ENCODE results near the gene FUT6.
"Not testable (repeated sequence)": the region's sequence is repeated elsewhere in the genome, so short reads cannot be mapped to it uniquely, and the experiment has no call there.

FUT6 gene

GRCh38 chr19:5839065-5840017 is at the start of gene FUT6:
Gene FUT6 (minus strand): TSS chr19:5839702. CDS start chr19:5832567, 7,135 bp downstream.
- no peak within 1 kb of the TSS for H3K4me3 ChIP-seq (replicated peaks; ENCODE audit: low read depth, low read length)
- H3K36me3 ChIP-seq (ENCODE audit: control insufficient read depth, insufficient read depth, low read length), result no peaks in the 10 kb centered on the region
- TF ChIP-seq, protein P1, sequence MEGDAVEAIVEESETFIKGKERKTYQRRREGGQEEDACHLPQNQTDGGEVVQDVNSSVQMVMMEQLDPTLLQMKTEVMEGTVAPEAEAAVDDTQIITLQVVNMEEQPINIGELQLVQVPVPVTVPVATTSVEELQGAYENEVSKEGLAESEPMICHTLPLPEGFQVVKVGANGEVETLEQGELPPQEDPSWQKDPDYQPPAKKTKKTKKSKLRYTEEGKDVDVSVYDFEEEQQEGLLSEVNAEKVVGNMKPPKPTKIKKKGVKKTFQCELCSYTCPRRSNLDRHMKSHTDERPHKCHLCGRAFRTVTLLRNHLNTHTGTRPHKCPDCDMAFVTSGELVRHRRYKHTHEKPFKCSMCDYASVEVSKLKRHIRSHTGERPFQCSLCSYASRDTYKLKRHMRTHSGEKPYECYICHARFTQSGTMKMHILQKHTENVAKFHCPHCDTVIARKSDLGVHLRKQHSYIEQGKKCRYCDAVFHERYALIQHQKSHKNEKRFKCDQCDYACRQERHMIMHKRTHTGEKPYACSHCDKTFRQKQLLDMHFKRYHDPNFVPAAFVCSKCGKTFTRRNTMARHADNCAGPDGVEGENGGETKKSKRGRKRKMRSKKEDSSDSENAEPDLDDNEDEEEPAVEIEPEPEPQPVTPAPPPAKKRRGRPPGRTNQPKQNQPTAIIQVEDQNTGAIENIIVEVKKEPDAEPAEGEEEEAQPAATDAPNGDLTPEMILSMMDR (IDR thresholded peaks at IDR 0.05; ENCODE audit: insufficient read depth, low read length, poor library complexity, severe bottlenecking), result no peak
- no peaks in the 10 kb centered on the region for H3K27me3 ChIP-seq (replicated peaks; ENCODE audit: control insufficient read depth, insufficient read depth, low read length)
- no peak for DNase-seq (ENCODE audit: extremely low read depth, insufficient read length)

DNA sequence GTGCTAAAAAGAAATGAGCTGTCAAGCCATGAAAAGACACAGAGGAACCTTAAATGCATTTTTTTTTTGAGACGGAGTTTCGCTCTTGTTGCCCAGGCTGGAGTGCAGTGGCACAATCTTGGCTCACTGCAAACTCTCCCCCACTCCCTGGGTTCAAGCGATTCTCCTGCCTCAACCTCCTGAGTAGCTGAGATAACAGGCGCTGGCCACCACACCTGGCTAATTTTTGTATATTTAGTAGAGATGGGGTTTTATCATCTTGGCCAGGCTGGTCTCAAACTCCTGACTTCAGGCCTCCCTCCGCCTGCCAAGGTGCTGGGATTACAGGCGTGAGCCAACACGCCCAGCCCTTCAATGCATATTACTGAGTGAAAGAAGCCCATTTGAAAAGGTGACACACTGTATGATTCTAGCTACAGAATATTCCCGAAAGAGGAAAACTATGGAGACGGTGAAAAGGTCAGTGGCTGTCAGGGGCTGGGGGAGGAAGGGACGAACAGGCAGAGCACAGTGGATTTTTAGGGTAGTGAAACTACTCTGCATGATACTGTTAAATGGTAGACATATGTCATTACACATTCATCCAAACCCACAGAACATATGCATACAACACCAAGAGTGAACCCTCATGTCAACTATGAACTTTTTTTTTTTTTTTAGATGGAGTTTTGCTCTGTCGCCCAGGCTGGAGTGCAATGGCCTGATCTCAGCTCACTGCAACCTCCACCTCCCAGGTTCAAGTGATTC is 44.7 kb upstream of the FUT6 start:
- not testable (repeated sequence) for DNase-seq (ENCODE audit: extremely low read depth, insufficient read length); H3K4me3 ChIP-seq (replicated peaks; ENCODE audit: low read depth, low read length); H3K36me3 ChIP-seq (ENCODE audit: control insufficient read depth, insufficient read depth, low read length); H3K27me3 ChIP-seq (replicated peaks; ENCODE audit: control insufficient read depth, insufficient read depth, low read length)

DNA sequence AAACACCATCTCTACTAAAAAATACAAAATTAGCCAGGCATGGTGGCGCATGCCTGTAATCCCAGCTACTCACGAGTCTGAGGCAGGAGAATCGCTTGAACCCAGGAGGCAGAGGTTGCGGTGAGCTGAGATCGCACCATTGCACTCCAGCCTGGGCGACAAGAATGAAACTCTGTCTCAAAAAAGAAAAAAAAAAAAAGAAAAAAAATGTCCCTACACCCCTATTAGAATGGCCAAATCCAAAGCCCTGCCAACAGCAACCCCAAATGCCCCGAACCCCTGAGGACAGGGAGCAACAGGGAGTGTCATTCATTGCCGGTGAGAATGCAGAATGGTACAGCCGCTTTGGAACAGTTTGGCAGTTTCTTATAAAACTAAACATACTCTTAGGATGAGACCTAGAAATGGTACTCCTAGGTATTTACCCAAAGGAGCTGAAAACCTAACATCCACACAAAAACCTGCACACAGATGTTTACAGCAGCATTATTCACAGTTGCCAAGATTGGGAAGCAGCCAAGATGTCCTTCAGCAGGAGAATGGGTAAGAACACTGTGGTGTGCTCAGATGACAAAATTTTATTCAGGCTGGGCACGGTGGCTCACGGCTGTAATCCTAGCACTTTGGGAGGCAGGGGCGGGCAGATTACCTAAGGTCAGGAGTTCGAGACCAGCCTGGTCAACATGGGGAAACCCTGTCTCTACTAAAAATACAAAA is 43.8 kb upstream of the FUT6 start:
- not testable (repeated sequence) for DNase-seq (ENCODE audit: extremely low read depth, insufficient read length); H3K36me3 ChIP-seq (ENCODE audit: control insufficient read depth, insufficient read depth, low read length); H3K4me3 ChIP-seq (replicated peaks; ENCODE audit: low read depth, low read length); H3K27me3 ChIP-seq (replicated peaks; ENCODE audit: control insufficient read depth, insufficient read depth, low read length)

- DNase-seq (ENCODE audit: extremely low read depth, insufficient read length), result no peak
- TF ChIP-seq, protein P1 (IDR thresholded peaks at IDR 0.05; ENCODE audit: insufficient read depth, low read length, poor library complexity, severe bottlenecking), result no peak
- H3K36me3 ChIP-seq (ENCODE audit: control insufficient read depth, insufficient read depth, low read length), result no peaks in the 10 kb centered on the region
- H3K4me3 ChIP-seq (replicated peaks; ENCODE audit: low read depth, low read length), result no peak overlapping the region
- H3K27me3 ChIP-seq (replicated peaks; ENCODE audit: control insufficient read depth, insufficient read depth, low read length), result no peaks in the 10 kb centered on the region
These were observed 43.0 kb upstream of the FUT6 start for GRCh38 chr19:5882421-5882968.

DNA sequence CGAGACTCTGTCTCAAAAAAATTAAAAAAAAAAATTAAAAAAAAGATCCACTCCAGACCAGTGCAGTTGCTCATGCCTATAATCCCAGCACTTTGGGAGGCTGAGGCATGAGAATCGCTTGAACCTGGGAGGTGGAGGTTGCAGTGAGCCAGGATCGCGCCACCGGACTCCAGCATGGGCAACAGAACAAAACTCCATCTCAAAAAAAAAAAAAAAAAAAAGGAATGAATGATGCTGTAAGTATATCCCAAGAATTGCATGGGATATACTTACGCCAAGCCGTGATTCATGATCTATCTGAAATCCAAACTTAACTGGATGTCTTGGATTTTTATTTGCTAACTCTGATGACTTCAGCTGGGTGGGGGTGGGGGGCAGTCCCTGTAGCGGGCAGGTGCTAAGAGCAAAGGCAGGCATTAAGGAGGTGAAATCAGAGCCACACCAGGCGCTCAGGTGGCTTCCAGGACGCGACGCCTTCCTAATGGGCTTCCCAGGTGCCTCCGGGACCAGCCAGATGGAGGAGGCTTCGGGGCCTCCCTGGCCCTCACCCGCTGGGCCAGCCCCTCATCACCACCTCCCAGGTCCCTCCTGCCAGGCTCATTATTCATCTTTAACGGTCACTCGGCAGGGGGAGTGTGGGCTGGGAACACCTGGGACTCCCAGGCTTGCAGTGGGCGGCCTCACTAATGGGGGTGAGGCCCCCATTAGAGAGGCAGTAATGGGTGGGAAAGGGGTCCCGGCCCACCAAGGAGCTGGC is 42.2 kb upstream of the FUT6 start:
- TF ChIP-seq, protein P1 (IDR thresholded peaks at IDR 0.05; ENCODE audit: insufficient read depth, low read length, poor library complexity, severe bottlenecking), result no peak
- no peak for DNase-seq (ENCODE audit: extremely low read depth, insufficient read length)
- Histone ChIP-seq H3K27me3 (replicated peaks; ENCODE audit: control insufficient read depth, insufficient read depth, low read length) (no peaks in the 10 kb centered on the region), H3K36me3 (ENCODE audit: control insufficient read depth, insufficient read depth, low read length) (no peaks in the 10 kb centered on the region), H3K4me3 (replicated peaks; ENCODE audit: low read depth, low read length) (no peak overlapping the region)

DNA sequence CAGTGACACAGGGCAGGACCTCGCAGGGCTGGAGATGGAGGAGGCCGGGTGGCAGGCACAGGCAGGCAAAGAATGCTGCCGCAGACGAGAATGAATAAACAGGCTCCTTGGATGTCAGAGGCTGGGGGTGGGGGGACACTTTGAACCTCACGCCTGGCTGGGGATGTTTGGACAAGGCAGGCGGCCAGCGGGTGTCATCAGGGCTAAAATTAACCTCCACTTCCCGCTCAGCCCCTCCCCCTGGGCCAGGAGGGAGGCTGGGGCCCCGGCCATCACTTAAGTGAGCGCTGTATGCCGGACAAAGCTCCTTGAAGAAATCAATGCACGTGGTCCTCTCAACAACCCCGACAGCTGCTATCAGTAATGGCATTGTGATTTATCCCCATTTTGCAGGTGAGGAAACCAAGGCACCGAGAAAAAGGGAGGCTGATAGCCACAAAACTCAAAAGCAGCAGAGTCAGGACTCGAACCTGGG is 41.1 kb upstream of the FUT6 start:
- no peak overlapping the region for H3K4me3 ChIP-seq (replicated peaks; ENCODE audit: low read depth, low read length)
- DNase-seq (ENCODE audit: extremely low read depth, insufficient read length), result no peak
- no peaks in the 10 kb centered on the region for H3K27me3 ChIP-seq (replicated peaks; ENCODE audit: control insufficient read depth, insufficient read depth, low read length)
- TF ChIP-seq, protein P1 (IDR thresholded peaks at IDR 0.05; ENCODE audit: insufficient read depth, low read length, poor library complexity, severe bottlenecking), result no peak
- H3K36me3 ChIP-seq (ENCODE audit: control insufficient read depth, insufficient read depth, low read length), result no peaks in the 10 kb centered on the region
